ENCODE measurements around the gene DIS3L2.
"Not testable (repeated sequence)": the region's sequence is repeated elsewhere in the genome, so short reads cannot be mapped to it uniquely, and the experiment has no call there.

Gene DIS3L2

DNA sequence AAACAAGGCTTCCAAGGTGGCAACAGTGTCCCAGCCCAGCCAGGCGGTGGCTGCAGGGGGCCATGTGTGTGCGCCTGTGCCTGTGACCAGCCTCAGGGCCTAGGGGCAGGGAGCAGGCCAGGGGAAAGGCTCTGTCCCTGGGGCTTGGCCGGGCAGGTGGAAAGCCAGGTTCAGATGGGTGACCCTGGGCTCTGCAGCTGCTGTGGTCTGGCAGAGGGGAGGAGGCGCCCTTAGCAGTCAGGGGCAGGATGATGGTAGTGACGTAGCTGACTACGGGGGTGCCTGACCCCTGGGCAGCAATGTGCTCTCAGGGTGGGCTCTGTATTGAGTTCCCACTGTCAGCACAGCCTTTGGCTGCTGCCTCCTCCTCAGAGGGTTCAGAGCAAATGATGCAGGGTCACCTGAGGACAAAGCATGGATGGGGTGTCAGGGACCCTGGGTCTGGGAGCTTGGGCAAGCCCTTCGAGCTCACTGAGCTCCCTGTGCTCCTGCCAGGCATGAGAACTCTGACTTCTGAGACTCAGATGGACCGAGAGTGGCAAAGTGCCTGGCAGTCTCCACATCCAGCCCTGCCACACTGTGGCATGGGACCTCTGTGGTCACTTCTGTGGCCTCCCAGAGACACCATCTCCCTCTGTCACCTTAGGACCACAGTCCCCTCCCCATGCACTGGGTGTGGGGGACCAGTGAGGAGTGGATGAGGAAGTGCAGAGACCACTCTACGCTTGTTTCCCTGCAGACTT, 360.5 kb downstream of the DIS3L2 start:
- no peak for DNase-seq (ENCODE audit: low read depth)

DNA sequence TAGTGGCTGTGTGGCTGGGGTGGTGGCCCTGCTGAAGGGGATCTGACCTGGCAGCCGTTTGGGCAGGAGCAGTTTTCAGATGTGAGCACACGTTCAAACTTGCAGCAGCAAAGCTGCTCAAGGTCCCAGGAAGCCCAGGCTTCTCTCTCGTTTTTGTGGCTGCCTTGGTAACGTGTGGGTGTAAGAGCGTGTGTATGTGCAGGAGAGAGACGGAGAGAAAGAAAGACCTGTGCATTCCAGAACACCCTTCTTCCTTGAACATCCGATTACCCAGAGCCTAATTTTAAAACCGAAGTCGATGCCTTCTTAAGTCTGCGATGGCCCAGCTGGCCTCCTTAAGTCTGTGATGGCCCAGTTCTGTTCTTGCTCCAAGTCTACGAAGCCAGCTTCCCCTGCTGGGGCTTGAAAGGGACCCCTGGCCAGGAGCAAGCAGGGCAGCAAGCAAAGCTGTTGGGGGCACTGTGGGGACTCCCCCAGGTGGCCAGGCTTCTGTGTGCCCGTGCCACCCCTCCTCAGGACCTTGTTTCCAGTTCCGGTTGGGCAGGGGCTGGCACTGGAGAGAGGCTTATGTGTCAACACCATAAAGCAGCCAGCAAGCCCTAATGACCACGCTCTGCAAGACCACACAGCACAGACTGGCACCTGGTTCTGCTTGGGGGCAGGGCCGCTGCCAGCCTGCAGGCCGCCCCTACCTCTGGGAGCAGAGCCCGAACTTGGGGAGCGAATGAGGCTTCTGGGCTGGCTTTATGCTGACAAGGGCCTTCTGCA, 361.2 kb downstream of the DIS3L2 start:
- DNase-seq (ENCODE audit: low read depth), result no peak

DNA sequence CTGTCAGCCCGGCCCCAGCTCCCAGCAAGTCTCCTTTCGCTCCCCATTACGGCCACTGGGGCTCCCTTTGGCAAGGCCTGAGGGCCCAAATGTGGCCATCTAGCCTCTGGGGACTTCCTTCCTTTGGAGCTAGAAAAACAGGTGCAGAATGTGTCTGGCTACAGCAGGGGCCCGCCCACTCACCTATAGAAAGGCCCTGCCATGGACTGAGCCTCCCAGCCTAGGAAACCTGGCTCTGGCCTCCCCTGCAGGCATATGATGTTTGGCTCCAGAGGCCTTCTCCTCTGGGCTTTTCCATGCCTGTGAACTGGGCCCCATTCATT, 361.8 kb downstream of the DIS3L2 start:
- no peak for DNase-seq (ENCODE audit: low read depth)

DNA sequence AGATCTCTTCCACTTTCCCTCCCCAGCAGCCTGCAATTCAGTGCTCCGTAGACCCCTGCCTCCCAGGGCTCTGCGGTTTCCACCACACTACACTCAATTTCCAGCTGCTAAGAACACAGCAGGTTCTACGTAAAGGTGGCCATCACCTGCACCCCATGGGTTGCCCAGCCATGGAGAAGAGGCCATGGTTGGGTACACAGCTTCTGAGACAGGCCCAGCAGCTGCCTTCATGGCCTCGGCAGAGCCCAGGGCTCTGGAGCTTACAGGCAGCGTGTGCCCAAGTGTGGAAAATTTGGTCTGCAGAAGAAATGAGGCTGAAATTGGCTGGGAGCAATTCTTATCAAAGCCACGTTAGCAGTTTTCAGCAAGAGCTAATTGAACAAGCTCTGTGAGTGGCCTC, 362.5 kb downstream of the DIS3L2 start:
- not testable (repeated sequence) for DNase-seq (ENCODE audit: low read depth)

DNA sequence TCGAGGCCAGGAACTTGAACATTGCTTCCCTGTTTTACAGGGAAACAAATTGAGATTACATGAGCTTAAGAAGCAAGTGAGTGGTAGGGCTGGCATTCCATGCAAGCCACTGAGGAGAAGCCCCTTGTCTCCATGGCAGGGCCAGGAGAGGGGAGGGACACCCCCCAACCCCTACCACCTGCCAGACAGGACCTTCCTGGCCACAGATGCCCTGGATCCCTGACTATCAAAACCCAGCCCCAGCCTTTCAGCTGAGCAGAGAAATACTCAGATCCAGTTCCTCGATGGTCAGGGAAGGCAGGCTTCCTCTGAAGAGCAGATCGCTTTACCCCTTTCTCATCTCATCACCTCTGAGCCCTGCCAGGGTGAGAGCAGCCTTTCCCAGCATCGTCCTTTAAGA, 363.3 kb downstream of the DIS3L2 start:
- DNase-seq (ENCODE audit: low read depth), result no peak

DNA sequence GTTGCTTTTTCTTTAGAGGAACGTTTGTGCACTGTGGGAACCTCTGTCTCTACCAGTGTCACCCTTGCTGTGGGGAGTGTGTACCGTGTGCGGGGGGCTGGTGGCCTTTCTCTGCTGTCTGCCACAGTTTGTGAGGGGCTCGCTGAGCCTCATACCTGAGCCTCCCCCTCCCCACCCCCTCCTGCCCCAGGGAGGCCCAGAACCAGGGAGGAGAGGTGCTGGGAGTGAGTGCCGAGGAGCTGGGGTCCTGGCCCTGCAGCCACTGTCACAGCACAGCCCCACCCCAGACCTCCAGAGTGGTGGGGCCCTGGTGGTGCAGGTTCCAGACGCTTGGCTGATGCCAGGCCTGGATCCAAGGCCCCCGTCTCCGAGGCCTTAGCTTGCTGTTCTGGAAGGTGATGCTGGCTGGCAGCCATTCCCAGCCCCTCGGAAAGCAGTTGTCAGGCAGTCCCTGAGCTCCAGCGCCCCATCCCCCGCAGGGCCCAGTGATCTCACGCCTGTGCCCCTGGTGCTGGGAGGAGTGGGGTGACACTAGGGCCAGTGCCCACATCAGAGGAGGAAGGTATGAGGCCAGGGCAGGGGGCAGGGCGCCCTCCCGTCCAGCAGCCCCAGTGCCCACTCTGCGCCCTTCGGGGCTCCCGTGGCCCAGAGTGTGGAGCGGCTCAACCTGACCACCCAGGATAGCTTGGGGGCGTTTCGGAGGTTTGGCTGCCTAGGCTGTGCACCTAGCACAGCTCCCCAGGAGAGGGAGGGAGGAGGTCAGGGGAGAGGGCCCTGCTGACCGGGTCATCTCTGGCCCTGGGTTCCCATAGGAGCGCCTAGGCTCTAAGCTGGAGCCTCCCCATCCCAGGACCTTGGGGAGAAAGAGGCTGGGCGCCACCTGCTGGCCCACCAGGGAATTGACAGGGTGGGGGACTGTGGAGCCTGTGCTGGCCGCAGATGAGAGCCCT, 364.1 kb downstream of the DIS3L2 start:
- DNase-seq (ENCODE audit: low read depth), result peak; percentile 31

DNA sequence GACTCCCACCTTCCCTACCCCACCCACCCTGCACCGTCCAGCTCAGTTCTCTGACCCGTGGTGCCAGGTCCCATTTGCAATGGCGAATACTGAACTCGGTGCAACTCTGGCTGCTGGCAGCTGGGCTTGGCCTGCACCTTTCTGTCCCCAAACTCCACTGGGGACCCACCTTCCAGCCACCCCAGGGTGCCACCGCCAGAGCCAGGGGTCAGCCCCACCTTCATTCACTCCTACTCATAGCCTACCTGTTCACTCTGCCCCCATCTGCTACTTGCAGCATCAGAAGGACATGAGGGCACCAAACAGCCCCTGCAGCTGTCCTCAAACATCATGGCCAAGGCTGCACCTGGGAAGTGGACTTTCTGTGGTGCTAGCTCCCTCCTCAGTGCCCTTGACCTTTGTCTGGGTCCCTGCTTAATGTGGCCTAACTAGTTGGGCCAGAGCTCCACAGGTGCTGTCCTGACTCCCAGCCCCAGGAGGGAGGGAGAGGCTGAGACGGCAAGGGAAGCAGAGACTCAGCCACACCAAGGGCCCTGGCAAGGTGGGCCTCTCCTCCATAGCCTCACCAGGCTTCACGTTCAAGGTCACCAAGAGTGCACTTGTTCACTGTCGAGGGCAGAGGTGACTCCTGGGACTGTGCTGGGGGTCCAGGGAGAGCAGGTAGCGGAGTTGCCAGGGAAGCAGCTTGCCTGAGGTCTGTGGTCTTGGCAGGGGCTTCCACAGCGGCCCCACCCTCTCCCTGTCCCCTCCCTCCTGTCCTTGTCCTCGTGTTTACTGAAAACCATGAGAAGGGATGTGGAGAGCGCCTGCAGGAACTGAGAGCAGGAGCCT, 365.0 kb downstream of the DIS3L2 start:
- not testable (repeated sequence) for DNase-seq (ENCODE audit: low read depth)

DNA sequence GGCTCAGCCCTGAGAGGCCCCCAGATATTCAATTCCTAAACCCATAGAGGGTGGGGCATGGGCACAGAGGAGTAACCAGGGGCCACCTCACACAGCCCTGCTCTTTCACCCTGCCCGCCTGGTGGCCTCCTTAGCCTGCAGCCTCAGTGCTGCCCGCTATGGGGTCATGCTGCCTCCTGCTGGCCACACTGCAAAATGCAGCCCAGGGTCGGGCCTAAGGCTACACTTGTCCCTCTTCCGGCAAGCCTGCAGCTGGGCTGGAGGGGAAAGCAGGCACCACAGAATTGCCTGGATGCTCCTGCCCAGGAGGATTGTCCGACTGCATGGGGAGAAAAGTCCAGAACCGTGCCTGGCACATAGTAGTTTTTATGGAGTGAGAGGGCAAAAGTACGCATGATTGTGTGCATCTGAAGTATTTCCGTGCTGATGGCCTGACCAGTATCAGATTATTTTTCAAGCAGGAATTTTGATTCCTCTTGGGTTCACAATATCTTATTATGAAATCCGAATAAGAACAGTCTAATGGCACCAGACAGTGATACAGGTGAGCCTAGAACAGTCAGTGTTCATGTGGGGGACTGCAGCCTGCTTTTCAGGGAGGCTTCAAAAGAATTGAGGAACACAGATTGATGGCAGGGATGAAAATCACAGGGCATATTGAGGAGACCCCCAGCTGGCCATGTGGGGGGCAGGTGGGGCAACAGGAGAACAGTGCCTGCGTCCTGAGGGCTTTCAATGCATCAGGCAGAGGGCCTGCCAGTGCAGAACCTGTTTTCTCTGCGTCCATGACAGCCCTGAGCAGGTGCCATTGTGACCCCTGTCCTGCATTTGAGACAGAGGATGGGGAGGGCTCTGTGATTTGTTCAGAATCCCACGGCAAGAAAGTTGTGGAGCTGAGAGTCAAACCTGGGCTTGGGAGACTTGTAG, 365.9 kb downstream of the DIS3L2 start:
- peak; percentile 76 for DNase-seq (ENCODE audit: low read depth)

DNA sequence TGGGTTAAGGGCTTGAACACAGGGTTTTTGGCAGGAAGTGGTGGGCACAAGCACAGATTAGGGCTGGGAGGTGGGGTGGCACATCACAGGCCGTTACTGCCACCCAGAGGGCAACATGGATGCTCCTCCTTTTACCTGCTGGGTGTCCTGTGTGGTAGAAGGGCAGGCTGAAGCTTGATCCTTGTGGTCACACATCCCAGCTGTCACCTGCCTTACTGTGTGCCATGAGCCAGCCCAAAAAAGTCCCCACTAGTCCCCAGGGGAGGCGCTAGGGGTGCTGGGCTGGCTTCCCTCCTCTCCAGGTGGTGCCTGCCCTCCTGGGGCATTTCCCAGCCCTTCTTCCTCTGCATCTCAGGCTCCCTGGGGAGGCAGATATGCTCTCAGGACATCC, 366.5 kb downstream of the DIS3L2 start:
- DNase-seq (ENCODE audit: low read depth), result no peak

DNA sequence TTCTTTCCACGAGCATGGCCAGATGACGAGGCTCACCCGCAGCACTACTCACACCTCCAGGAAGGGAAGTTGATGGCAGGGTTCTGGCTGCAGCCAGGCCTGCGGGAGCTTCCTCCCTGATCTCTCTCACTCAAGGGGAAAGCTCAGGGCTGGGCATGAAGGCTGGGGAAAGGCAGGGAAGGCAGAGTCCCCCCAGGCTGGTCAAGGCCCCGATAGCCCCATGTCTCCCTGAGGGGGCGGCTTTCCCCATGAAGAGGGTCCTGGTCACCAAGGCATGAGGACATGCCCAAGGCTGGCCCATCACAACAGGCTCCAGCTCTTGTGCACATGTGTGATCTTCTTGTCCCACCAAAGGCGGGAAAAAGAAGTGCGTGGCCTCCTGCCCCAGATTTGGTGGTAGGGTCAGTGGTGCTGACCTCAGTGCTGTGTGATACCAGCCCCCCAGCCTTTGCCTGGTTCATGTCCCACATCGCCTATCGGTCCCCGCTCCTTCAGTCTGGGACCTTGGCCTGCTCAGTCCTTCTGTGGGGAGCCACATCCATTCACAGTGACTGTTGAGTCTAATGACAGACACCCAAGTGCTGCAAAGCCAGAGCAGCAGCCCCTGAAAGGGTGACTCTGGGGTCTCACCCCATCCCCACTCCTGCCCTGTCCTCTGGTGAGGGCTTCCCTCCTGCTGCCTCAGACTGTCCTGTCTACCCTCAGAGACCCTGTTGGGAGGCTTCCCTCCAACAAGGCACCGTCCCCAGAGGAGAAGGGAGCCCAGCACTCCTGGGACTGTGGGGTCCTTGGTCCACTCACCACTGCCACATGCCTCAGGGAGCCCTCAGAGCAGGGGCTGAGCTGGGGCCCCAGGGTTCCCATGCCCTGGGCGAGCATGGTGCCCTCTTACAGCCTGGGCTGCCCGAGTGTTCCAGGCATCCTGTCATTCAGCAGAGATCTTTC, 367.3 kb downstream of the DIS3L2 start:
- DNase-seq (ENCODE audit: low read depth), result no peak

DNA sequence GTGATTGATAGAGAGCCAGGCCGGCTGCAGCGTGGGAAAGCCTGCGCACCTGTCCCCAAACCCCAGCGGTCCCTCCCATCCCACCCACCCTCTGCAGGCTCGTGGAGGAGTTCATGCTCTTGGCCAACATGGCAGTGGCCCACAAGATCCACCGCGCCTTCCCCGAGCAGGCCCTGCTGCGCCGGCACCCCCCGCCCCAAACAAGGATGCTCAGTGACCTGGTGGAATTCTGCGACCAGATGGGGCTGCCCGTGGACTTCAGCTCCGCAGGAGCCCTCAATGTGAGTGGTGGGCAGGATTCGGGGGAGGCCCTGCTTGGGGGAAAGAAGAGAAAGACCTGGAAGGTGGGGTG, 368.2 kb downstream of the DIS3L2 start:
- DNase-seq (ENCODE audit: low read depth), result no peak

DNA sequence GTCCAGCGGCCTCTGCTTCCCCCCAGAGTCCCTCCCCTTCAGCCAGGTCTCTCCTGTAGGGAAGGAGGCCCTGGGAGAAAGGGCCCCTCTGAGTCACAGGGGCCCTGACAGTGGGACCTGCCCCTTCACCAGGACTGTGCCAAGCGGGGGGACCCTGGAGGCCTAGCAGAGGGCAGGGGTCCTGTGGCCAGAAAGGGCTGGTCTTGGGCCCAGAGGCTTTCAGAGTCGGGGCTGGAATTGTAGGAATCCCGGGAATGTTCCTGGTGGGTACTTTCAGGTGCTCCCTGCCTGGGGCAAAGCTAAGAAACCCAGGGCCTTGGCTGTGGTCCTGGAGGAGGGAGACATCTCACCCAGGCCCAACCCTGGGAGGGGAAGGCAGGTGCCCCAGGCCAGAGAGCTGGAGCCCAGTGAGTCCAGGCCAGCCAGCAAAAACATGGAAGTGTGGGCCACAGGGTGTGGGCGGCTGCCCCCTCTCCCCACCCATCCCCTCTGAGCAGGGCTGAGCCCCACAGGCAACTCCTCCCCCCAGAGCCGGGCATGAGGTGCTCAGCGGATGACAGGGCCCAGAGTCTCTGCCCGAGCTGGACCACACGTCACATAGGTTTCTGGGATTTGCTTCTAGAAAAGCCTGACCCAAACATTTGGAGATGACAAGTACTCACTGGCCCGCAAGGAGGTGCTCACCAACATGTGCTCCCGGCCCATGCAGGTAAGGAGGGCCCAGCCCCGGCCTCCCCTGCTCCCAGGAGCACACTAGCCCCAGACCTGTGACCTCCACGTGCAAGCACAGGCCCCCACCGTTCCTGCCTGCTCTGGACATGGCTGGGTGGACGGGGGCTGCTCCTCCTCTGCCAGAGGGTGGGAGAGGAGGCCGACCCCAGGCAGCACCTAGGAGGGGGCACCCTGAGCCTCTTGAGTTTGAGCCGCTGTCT, 368.8 kb downstream of the DIS3L2 start:
- DNase-seq (ENCODE audit: low read depth), result no peak

DNA sequence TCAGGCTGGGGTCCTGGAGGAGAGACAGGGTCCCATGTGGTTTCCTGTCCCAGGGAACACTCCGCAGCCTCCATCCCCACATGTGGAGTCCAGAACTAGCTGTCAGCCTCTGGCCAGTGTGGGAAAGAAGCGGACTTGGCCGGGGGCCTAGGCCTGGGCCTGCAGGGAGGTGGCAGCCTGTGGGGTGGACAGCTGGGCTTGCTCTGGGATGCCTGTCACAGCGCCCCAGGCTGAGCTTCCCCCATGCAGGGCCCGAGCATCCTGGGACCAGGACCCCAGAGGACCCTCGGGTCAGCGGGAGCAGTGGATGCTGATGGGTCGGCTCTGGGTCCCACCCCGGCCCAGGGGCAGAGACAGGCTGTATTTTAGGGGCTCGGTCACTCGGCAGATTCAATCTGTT, 369.5 kb downstream of the DIS3L2 start:
- DNase-seq (ENCODE audit: low read depth), result not testable (repeated sequence)

DNA sequence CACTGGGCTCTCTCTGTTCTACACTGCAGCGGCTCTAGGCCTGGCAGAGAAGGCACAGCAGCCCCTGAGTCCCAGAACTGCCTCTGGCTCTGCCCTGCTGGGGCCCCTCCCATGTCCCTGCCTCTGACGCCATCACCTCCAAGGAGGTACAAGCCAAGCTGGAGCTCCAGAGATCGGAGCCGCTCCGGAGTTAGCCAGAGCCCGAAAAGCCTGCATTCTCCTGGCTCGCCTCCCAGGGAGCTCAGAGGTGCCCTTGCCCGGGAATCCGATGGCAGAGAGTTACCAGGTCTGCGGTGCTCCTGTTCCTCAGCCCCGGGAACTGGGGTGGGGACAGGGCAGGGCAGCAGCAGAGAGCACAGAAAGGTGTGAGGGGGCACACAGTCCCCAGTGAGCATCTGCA, 370.1 kb downstream of the DIS3L2 start:
- not testable (repeated sequence) for DNase-seq (ENCODE audit: low read depth)

DNA sequence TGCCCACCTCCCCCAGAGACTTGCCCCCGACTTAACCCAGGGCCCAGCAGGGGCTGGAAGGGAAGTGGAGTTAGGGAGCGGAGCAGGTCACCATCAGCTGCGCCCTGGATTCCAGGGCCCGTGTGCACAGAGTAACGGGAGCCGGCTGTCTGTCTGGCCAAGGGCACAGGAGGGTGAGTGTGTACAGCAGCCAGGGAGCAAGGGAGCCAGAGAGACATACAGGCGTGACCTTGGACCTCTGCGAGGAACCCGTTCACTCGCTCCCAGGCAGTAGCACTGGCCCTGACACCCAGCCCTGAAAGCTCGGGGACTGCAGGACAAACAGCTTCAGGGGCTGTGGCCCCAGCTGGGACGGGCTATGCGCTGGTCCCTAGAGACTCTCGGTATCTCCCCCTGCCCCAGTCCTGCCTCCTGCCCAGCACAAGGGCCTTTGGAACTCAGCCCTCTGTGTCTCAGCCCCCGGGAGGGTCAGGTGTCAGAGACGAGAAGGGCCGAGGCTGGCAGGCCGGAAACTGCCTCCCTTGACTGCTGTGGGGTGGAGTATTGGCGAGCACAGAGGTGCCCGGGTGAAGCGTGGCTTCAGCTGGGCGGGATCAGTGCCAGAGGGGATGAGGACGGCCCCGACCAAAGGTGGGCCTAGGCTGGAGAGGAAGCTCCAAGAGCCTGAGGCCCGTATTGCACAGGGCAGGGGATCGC, 370.9 kb downstream of the DIS3L2 start:
- DNase-seq (ENCODE audit: low read depth), result not testable (repeated sequence)

DNA sequence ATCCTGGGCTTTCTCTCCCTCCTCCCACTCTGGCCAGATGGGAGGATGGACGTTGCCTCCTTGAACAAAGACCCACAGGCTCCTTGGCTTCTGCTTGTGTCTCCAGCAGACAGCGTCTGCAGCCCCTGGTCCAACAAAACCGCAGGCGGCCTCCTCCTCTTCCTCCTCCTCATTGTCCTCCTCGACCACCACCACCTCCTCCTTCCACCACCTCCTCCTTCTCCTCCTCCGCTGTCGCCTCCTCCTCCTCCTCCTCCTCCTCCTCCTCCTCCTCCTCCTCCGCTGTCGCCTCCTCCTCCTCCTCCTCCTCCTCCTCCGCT, 371.4 kb downstream of the DIS3L2 start:
- DNase-seq (ENCODE audit: low read depth), result no peak

DNA sequence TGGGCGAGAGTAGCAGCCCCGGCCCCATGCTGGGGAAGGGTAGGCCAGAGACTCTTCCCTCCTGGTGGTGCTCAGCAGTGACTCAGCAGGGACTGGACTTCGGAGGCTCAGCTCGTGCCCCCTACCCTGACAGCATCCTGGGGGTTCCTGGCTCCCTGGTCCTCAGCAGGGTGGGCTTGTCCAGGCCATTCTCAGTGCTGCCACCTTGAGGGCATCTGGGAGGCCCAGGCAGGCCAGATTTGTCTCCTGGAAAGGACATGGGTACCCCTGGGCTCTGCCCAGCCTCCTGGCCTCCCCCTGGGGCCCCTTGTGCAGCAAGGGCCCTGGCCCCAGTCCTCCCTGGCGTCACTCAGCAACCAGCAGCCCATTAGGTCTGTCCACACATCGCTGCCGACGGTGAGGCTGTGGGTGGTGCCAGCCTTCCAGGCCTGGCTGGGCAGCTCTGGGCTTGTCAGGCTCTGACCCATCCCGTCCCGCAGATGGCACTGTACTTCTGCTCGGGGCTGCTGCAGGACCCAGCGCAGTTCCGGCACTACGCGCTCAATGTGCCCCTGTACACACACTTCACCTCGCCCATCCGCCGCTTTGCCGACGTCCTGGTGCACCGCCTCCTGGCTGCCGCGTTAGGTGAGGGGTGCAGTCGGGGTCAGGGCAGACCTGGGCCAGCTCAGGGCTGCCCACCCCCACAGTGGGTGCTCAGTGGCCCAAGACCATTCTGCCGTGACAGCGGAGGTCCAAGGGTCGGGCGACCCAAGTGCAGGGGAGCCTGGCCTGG, 372.0 kb downstream of the DIS3L2 start:
- DNase-seq (ENCODE audit: low read depth), result no peak
